ENCODE measurements around the gene HOXD9.

HOXD9 gene

GRCh38 chr2:176134035-176134434 is 11.5 kb downstream of the HOXD9 start:
- POLR2A ChIA-PET, result no interaction called here

DNA sequence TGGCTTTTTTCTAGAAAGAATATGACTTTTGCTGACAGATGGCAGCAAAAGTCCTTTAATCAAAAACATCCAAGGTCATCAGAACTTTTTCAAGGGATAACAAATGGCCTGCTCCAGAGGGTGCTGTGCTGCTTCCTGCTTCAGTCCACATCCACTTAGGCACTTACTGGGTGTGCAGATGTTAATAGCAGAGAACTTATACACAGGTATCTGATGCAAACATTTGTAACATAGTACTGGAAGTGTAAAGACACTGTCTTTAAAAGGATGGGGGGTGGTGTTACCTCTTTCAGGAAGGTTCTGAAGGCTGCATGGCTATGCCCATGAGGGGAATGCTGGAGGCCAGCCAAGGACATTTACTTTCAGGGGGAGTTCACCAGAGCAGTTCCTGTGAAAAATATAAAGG is 12.5 kb downstream of the HOXD9 start:
- ChIA-PET POLR2A (no interaction called here), CTCF (interaction anchor here (5.3 to 30.2 kb wide), 5 partner anchors 6 to 508 kb away, joined by 42 to 1421 read pairs (median 124); partner anchors contain the start of gene HOXD8)
- H3K4me3 ChIP-seq (ENCODE audit: low read depth, low read length), result no peak overlapping the region
- no peak for DNase-seq (ENCODE audit: low read depth, low spot score)
- TF ChIP-seq CTCF (IDR thresholded peaks at IDR 0.05; ENCODE audit: insufficient read depth, low read length, missing control alignments), result peak; percentile 15

More at GRCh38 chr2:176134035-176134434, 11.5 kb downstream of the HOXD9 start:
- no peak overlapping the region for H3K4me3 ChIP-seq (ENCODE audit: low read depth, low read length)
- CTCF ChIA-PET, result interaction anchor here (2.3 to 30.2 kb wide), 4 partner anchors 320 to 1015 kb away, joined by 10 to 1421 read pairs (median 72); no protein-coding TSS in a partner anchor
- TF ChIP-seq CTCF (IDR thresholded peaks at IDR 0.05; ENCODE audit: insufficient read depth, low read length, missing control alignments), result no peak
- no peak for DNase-seq (ENCODE audit: low read depth, low spot score)

GRCh38 chr2:176136374-176137251 is 14.1 kb downstream of the HOXD9 start:
- peak overlapping the region; percentile 78 for H3K4me3 ChIP-seq (ENCODE audit: low read depth, low read length)
- DNase-seq (ENCODE audit: low read depth, low spot score), result no peak
- POLR2A ChIA-PET, result interaction anchor here (0.8 to 2.6 kb wide), 8 partner anchors 9 to 518 kb away, joined by 3 to 9 read pairs (median 5); no protein-coding TSS in a partner anchor
- no peak for TF ChIP-seq CTCF (IDR thresholded peaks at IDR 0.05; ENCODE audit: insufficient read depth, low read length, missing control alignments)
- CTCF ChIA-PET, result interaction anchor here (7.4 to 30.2 kb wide), 5 partner anchors 8 to 506 kb away, joined by 119 to 1421 read pairs (median 190); partner anchors contain the start of genes HOXD3, HOXD4 and HOXD8

DNA sequence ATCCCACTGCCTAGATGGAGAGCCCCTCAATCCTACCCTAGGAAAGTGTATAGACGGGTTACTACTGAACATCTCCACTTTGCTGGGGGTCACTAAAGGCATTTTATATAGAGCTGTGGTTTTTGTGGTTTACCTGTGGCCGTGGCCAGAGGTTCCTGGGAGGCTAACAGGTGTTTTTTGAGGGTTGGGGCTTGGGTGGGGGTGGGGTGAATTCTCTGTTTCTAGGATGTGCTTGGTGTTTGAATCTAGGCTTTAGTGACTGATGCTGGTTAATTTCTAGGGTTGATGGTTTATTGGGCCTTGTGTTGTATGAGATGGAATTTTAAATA is 14.7 kb downstream of the HOXD9 start:
- peak overlapping the region; percentile 78 for H3K4me3 ChIP-seq (ENCODE audit: low read depth, low read length)
- CTCF ChIA-PET, result interaction anchor here (7.4 to 30.2 kb wide), 5 partner anchors 8 to 506 kb away, joined by 119 to 1421 read pairs (median 190); partner anchors contain the start of genes HOXD3, HOXD4 and HOXD8
- DNase-seq (ENCODE audit: low read depth, low spot score), result no peak
- no peak for TF ChIP-seq CTCF (IDR thresholded peaks at IDR 0.05; ENCODE audit: insufficient read depth, low read length, missing control alignments)
- POLR2A ChIA-PET, result interaction anchor here (0.8 to 2.6 kb wide), 6 partner anchors 25 to 515 kb away, joined by 3 to 9 read pairs (median 4); no protein-coding TSS in a partner anchor

DNA sequence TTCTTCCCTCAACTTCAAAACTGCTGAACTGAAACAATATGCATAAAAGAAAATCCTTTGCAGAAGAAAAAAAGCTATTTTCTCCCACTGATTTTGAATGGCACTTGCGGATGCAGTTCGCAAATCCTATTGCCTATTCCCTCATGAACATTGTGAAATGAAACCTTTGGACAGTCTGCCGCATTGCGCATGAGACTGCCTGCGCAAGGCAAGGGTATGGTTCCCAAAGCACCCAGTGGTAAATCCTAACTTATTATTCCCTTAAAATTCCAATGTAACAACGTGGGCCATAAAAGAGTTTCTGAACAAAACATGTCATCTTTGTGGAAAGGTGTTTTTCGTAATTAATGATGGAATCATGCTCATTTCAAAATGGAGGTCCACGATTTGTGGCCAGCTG is 15.4 kb downstream of the HOXD9 start:
- TF ChIP-seq CTCF (IDR thresholded peaks at IDR 0.05; ENCODE audit: insufficient read depth, low read length, missing control alignments), result no peak
- DNase-seq (ENCODE audit: low read depth, low spot score), result no peak
- ChIA-PET POLR2A (interaction anchor here (2.6 kb wide), 1 partner anchor 499 kb away, joined by 9 read pairs; no protein-coding TSS in a partner anchor), CTCF (interaction anchor here (0.9 to 30.2 kb wide), 9 partner anchors 9 to 1010 kb away, joined by 3 to 1421 read pairs (median 119); partner anchors contain the start of genes HOXD3, HOXD4 and HOXD8)
- peak overlapping the region; percentile 78 for H3K4me3 ChIP-seq (ENCODE audit: low read depth, low read length)

DNA sequence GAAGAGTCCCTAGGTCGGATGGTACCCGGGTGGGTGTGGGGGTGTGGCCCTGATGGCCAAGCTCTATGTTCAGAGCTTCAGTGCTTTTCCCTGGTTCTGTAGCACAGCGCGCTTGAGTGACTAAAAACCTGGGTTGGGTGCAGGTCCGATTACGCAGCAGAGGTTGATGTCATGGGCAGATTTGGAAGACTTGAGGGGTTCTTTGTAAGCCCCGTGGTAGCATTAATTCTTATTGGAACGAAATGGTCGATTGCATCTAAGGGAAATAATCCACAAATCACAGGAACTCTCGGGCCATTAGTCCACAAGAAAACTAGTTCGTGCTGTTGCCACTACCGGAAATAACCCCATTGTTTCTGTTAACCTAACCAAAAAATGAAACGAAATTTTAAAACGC is 16.0 kb downstream of the HOXD9 start:
- TF ChIP-seq CTCF (IDR thresholded peaks at IDR 0.05; ENCODE audit: insufficient read depth, low read length, missing control alignments), result no peak
- DNase-seq (ENCODE audit: low read depth, low spot score), result no peak
- ChIA-PET CTCF (interaction anchor here (0.9 to 30.2 kb wide), 12 partner anchors 10 to 1010 kb away, joined by 3 to 1421 read pairs (median 10); partner anchors contain the start of genes HOXD3, HOXD4 and HOXD8), POLR2A (interaction anchor here (0.5 to 1.6 kb wide), 5 partner anchors 8 to 513 kb away, joined by 3 to 7 read pairs (median 3); no protein-coding TSS in a partner anchor)
- H3K4me3 ChIP-seq (ENCODE audit: low read depth, low read length), result peak overlapping the region; percentile 78

Data from AG04449 (cell line).